Adrenal gland (tissue), 12 donors: ENCODE measurements around the gene NPEPL1. TPM values are rescaled to one million over a fixed set of nuclear protein-coding genes. Genes with fewer than 3 reads are reported as not detected.

Experiments used
- DNase-seq, 7 donors: peaks; one replicate each; pipeline ENCODE4 v3.0.0-alpha.2; 2019 to 2020
- H3K27ac ChIP-seq, 5 donors: fragments of 200-600 bp; sonication (generic) in 4 of 5; 1 replicate in 3 of 5; 2 replicates in 2 of 5; pipeline versions ENCODE4 v1.5.1 to v1.8.0; 2016 to 2020; ENCODE audit warnings: mild to moderate bottlenecking in 1 of 5
- H3K27me3 ChIP-seq: fragments of 200-600 bp; 2 replicates; pipeline ENCODE4 v1.8.0; 2021
- H3K36me3 ChIP-seq, 2 donors: fragments of 200-600 bp; replicated peaks in 1 of 2; 1 replicate in 1 of 2; 2 replicates in 1 of 2; pipeline versions ENCODE4 v1.5.1 to v1.8.0; 2018 to 2022
- H3K4me1 ChIP-seq, 2 donors: fragments of 200-600 bp; replicated peaks in 1 of 2; 1 replicate in 1 of 2; 2 replicates in 1 of 2; pipeline versions ENCODE4 v1.5.1 to v1.8.0; 2018 to 2021
- H3K4me3 ChIP-seq, 4 donors: fragments of 200-600 bp; sonication (generic) in 3 of 4; one replicate each; pipeline ENCODE4 v1.5.1; 2016 to 2018
- H3K9me3 ChIP-seq, 3 donors: fragments of 200-600 bp; sonication (generic) in 1 of 3; replicated peaks in 1 of 3; 1 replicate in 2 of 3; 2 replicates in 1 of 3; pipeline versions ENCODE4 v1.5.1 to v1.8.0; 2016 to 2021
- POLR2A ChIP-seq, 2 donors: fragments of 450-650 bp; IDR thresholded peaks; one replicate each; pipeline ENCODE4 v1.6.1; 2017; ENCODE audit warnings: antibody characterized with exemption in 2 of 2, mild to moderate bottlenecking in 2 of 2, moderate library complexity in 1 of 2
- WGBS, 4 donors: extraction: QIAGEN DNeasy Blood & Tissue Kit in 2 of 4; methylation state at CpG; one replicate each; pipeline versions ENCODE4 v1.1.5 to v1.1.7; 2013 to 2017; 5-methylcytosine and 5-hydroxymethylcytosine counted together
- intact Hi-C, 2 donors: fragments of 100-400 bp; cut with DNase I; formaldehyde crosslinking; loops; one replicate each; pipeline versions ENCODE4 v1.14.1 to v1.15.0; 2022 to 2023
- polyA plus RNA-seq, 3 donors: library from polyadenylated mRNA; stranded (reverse); fragments of 200-250 nt in 2 of 3; fragments of 350-450 nt in 1 of 3; fragmentation: Illumina TruSeq in 1 of 3; extraction: RNeasy Lipid Tissue Mini Kit (QIAGEN cat#74804) in 1 of 3; gene quantifications; one replicate each; pipeline ENCODE4 v1.2.3, GENCODE V29; 2013 to 2014
- total RNA-seq, 9 donors: library from RNA; depleted of rRNA in 4 of 9; stranded (reverse); fragments of >200 nt in 4 of 9; fragments of 120-200 nt in 1 of 9; fragmentation: NEBNext Ultra II Directional in 1 of 9; extraction: Animal tissue kit (Norgen Biotek cat#: 25700) in 1 of 9; gene quantifications; one replicate each; pipeline versions ENCODE4 v1.1.0 to v1.2.4, GENCODE V29; 2013 to 2023
- TF ChIP-seq, protein P1 (sequence below), 6 experiments: fragments of 450-650 bp in 4 of 6; fragments of 200-600 bp in 2 of 6; sonication (generic) in 1 of 6; IDR thresholded peaks; 1 replicate in 5 of 6; 2 replicates in 1 of 6; pipeline versions ENCODE4 v1.5.1 to v1.8.0; 2016 to 2021; ENCODE audit warnings: antibody characterized with exemption in 6 of 6, mild to moderate bottlenecking in 2 of 6, moderate library complexity in 1 of 6
- donor health status: healthy with polysubstance abuse.
- donor health status: Bipolar disorder and iron deficiency.
- donor health status: DM: yes; HTN: yes; CAD: no.
- donor health status: DM: no; HTN: no; CAD: no.
- donor health status: DM: no; HTN: no; CAD: no.
- donor health status: DM: yes; HTN: yes; CAD: no.

Gene NPEPL1
- total and polyA plus RNA-seq, 12 donors, result 9.3 to 158 (median 35.2) TPM

DNA sequence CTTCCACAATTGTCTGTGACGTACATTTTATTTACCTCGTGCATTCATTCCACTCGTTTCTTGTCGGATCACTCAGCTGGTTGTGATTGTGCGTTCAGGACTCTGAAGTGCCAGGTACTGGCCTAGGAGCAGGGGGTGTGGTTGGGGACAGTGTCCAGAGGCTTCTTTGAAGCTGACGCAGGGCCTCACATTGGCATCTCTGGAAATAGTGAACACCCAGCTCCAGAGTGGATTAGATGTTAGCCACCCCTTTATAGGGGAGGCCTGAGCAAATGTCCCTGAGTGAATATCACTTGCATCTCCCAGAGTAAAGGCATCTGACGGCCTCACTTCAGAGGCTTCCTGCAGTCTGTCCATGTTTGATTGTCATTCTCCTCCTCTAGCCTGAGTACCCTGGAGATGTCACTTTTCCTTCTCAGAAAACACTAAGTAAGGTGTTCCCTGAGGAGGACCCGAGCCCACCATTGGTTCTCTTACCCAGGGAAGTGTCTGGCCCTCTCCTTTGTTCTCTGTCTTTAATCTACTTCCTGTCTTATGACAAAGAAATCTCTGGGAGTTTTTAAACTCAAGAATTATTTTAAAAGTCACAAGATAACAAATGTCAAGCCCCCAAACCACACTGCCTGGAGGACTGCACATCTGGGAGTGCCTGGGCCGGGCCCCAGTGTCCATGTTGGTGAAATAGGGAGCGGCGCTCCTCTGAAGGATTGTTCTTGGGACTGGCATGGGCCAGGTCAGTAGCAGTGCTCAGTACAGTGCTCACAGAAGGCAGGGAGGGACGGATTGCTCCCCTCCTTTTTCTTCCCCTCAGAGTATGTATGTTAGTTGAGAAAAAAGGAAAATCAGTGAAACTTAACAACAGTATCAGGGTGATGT lies 30.8 kb upstream of the NPEPL1 start:
- Histone ChIP-seq H3K27ac (peak overlapping the region in 2 of 5 donors; percentile 15 to 67), H3K27me3 (no peaks in the 10 kb centered on the region), H3K36me3 (peaks cover 0 to 6% of the 10 kb centered on the region in 2 donors), H3K4me3 (no peak overlapping the region), H3K9me3 (no peaks in the 10 kb centered on the region), H3K4me1 (peaks cover 0 to 46% of the 10 kb centered on the region in 2 donors)
- DNase-seq, result no peak
- TF ChIP-seq POLR2A (IDR thresholded peaks at IDR 0.05), result no peak
- TF ChIP-seq, protein P1, sequence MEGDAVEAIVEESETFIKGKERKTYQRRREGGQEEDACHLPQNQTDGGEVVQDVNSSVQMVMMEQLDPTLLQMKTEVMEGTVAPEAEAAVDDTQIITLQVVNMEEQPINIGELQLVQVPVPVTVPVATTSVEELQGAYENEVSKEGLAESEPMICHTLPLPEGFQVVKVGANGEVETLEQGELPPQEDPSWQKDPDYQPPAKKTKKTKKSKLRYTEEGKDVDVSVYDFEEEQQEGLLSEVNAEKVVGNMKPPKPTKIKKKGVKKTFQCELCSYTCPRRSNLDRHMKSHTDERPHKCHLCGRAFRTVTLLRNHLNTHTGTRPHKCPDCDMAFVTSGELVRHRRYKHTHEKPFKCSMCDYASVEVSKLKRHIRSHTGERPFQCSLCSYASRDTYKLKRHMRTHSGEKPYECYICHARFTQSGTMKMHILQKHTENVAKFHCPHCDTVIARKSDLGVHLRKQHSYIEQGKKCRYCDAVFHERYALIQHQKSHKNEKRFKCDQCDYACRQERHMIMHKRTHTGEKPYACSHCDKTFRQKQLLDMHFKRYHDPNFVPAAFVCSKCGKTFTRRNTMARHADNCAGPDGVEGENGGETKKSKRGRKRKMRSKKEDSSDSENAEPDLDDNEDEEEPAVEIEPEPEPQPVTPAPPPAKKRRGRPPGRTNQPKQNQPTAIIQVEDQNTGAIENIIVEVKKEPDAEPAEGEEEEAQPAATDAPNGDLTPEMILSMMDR (IDR thresholded peaks at IDR 0.05), result no peak
- WGBS, 4 donors, result 79 to 82% (median 80%) methylated on average over 12 of the region's 12 CpGs
- intact Hi-C loops, result no loop called here

DNA sequence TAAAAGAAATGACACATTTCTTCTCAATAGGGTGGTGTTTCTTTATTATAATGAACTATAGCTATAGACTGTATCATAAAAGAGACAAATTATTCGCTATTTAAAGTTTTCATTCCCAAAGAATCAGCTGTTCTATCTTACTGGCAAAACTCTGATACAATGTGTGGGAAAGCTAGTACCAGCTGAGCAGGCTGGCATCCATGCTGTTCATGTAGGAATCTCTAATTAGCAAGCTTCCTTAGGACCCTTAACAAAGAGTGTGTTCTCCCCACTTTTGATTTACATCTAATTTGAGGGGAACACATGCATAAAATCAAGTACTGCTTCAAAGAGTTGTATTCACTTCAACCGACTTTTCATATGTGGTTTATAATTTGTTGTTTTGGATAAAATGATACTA lies 28.3 kb upstream of the NPEPL1 start:
- Histone ChIP-seq H3K27ac (no peak overlapping the region), H3K4me1 (peaks cover 0 to 26% of the 10 kb centered on the region in 2 donors), H3K27me3 (no peaks in the 10 kb centered on the region), H3K4me3 (no peak overlapping the region), H3K9me3 (no peaks in the 10 kb centered on the region), H3K36me3 (peaks cover 0 to 24% of the 10 kb centered on the region in 2 donors)
- intact Hi-C loops, result no loop called here
- DNase-seq, result no peak
- WGBS, 4 donors, result 90 to 95% (median 92%) methylated on average over 2 of the region's 2 CpGs
- TF ChIP-seq, protein P1 (IDR thresholded peaks at IDR 0.05), result no peak
- no peak for TF ChIP-seq POLR2A (IDR thresholded peaks at IDR 0.05)

DNA sequence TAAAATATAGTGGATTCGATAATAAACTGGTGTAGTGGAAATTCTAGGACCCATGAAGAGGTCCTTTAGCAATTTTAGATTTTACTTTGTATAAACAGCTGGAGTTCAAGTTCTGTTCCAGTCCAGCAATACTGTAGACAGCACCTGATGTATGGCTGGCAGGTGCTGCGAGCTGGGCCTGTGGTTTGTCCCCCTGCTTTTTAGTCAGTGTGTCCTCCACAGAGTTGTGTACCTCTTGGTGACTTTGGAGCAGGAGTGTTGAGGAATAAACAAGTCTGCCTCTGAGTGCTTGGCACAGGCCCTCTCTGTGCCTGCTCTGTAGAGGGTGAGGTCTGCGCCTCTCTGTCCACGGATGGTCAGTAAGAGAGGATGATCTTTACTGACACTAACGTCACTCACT lies 27.7 kb upstream of the NPEPL1 start:
- intact Hi-C loops, result no loop called here
- no peak for TF ChIP-seq POLR2A (IDR thresholded peaks at IDR 0.05)
- TF ChIP-seq, protein P1 (IDR thresholded peaks at IDR 0.05), result no peak
- no peaks in the 10 kb centered on the region for H3K27me3 ChIP-seq
- WGBS, 4 donors, result 76 to 84% (median 81%) methylated on average over 5 of the region's 5 CpGs
- peaks cover 0 to 29% of the 10 kb centered on the region in 2 donors for H3K36me3 ChIP-seq
- peaks cover 0 to 20% of the 10 kb centered on the region in 2 donors for H3K4me1 ChIP-seq
- peak overlapping the region in 2 of 5 donors; percentile 1 to 44 for H3K27ac ChIP-seq
- no peak overlapping the region for H3K4me3 ChIP-seq
- no peak for DNase-seq
- no peaks in the 10 kb centered on the region for H3K9me3 ChIP-seq

DNA sequence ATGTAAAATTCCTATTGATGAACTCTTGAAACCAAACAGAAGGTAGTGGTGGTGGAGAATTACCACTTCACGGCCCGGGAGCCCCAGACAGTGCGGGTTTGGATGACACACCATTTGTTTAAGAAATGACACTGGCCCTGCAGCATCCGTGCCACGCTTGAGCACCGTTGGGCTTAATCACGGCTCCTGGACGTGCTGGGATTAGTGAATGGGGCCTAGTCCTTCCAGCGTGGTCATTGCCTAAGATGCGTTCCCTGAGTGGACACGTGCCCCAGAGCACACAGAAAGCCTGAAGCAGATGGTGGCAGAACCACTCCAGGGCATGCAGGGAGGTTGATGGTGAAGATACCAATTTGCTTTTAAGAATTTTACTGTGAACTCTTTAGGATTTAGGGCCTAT lies 27.0 kb upstream of the NPEPL1 start:
- H3K36me3 ChIP-seq, result peaks cover 0 to 35% of the 10 kb centered on the region in 2 donors
- peak in 4 of 7 donors; percentile 31 to 79 (median 39) for DNase-seq
- no peaks in the 10 kb centered on the region for H3K27me3 ChIP-seq
- whole genome bisulfite sequencing, 4 donors, result 52 to 58% (median 56%) methylated on average over 11 of the region's 11 CpGs
- intact Hi-C loops, result no loop called here
- H3K27ac ChIP-seq, result peak overlapping the region in 2 of 5 donors; percentile 1 to 44
- H3K4me1 ChIP-seq, result peaks cover 0 to 20% of the 10 kb centered on the region in 2 donors
- H3K9me3 ChIP-seq, result no peaks in the 10 kb centered on the region
- no peak overlapping the region for H3K4me3 ChIP-seq
- no peak for TF ChIP-seq POLR2A (IDR thresholded peaks at IDR 0.05)
- TF ChIP-seq, protein P1 (IDR thresholded peaks at IDR 0.05), result no peak
